HG02763 (cell line): ENCODE data around the gene NOG.

Source experiments
- ATAC-seq: cut with Tn5 transposase; IDR thresholded peaks from one replicate; pipeline ENCODE4 v1.9.1; 2021; ENCODE audit warnings: mild to moderate bottlenecking, moderate library complexity; ENCODE audit not compliant: unreplicated experiment

NOG gene

DNA sequence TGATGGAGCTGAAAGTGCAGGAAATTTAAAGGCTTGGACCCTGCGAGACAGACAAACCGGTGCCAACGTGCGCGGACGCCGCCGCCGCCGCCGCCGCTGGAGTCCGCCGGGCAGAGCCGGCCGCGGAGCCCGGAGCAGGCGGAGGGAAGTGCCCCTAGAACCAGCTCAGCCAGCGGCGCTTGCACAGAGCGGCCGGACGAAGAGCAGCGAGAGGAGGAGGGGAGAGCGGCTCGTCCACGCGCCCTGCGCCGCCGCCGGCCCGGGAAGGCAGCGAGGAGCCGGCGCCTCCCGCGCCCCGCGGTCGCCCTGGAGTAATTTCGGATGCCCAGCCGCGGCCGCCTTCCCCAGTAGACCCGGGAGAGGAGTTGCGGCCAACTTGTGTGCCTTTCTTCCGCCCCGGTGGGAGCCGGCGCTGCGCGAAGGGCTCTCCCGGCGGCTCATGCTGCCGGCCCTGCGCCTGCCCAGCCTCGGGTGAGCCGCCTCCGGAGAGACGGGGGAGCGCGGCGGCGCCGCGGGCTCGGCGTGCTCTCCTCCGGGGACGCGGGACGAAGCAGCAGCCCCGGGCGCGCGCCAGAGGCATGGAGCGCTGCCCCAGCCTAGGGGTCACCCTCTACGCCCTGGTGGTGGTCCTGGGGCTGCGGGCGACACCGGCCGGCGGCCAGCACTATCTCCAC is at the start of gene NOG:
Gene NOG, plus strand, starts transcription at position 54 of the 674 bp plus-strand sequence. Its CDS starts 525 bp downstream, at position 579.
- no peak for ATAC-seq

DNA sequence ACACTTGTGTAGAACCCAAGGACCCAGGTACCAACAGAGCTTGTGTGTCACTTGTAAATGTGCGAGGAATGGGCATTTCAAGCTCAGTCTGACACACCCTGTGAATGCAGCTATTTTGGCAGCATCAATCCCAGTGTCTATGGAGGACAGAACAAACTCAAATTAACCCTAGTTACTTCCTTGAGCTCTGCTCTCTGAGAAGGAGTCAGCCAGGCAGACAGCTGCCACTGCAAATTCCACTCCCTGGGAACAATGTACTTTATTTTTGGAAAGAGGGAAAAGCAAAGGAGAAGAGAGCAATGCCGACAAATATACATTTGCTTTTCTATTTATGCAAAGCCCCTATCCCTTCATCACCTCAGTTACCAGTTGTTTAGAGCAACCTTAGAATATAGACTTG is 48.4 kb upstream of the NOG start:
- ATAC-seq, result no peak

DNA sequence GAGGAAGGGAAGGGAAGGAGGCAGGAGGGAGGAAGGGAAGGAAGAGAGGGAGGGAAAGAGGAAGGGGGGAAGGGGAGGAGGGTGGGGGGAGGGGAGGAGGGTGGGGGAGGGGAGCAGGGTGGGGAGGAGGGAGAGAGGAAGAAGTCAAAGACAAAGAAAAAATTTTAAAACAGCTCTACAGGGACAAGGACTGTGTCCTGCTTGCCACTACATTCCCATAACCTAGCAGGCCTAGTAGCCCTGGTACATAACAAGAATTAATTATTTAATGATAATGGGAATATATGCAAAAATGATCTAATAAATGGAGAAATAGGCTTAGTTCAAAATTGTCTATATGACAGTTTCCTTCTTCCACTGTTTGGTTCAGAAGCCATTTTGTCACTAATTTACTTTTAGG is 47.6 kb upstream of the NOG start:
- ATAC-seq, result no peak

DNA sequence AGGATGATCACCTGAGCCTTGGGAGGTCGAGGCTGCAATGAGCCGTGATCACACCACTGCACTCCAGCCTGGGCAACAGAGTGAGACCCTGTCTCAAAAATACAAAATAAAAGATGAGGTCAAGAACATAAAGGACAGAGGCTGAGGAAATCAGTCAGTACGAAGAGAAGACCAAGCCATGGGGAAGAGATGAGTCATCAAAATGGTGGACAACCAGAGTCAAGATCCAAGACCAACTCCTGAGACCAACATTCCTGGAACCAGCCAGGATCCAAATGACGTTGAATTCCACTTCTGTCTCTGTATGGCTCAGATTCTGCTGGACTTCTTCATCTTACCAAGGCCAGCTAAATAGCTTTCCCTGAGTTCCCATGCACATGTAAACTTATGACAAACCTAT is 44.8 kb upstream of the NOG start:
- ATAC-seq, result no peak

DNA sequence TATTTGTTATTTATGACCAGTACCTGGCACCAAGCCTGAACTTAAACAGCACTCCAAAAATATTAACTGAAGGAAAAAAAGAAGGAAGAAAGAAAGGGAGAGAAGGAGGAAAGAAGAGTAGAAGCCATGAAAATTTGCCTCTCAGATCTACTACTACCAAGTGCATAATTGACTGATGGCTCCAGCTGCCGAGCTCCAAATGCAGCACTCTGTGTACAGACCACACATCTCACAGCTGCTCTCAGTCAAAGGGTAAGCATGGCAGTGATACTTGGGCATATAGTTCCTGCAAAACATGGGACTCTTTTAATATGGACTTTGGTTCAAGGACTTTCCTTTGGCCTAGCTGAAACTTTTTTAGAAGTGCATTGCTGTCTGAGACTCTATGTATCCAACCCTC is 44.0 kb upstream of the NOG start:
- no peak for ATAC-seq

DNA sequence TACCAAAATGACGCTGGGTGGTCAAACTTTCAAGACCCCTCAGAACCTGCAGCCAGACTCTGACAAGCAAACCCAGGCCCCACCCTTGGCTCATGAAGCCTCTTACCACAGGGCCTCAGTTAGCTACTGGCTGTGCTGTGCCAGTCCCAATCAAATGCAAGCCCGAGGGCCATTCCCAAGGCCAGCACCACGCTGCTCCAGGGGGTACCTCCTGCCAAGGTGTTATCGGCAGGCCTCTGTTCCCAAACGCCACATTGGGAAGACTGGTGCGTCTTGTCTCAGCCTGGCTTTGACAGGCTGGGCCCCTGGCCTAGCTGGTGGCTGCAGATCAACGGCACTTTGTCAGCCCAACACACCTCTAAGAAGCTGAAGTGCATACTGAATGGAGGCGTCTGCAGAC is 35.8 kb upstream of the NOG start:
- ATAC-seq, result no peak

DNA sequence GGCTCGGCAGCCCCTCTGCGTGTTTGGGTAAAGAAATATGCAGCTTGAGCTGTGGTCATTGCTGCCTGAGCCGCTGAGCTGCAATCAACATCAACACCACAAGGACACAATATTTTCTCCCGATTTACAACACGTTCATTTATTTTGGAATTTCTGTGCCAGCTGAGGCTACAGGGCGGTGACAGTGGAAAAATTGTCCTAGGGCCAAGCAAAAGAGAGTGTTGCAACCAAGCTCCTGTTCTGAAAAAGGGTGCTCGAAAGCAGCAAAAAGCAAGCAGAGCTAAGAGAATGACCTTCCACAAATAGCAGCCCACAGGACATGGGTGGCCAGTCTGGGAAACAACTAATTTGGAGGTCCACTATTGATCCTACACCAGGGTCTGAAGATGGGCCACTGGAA is 35.4 kb upstream of the NOG start:
- ATAC-seq, result no peak

DNA sequence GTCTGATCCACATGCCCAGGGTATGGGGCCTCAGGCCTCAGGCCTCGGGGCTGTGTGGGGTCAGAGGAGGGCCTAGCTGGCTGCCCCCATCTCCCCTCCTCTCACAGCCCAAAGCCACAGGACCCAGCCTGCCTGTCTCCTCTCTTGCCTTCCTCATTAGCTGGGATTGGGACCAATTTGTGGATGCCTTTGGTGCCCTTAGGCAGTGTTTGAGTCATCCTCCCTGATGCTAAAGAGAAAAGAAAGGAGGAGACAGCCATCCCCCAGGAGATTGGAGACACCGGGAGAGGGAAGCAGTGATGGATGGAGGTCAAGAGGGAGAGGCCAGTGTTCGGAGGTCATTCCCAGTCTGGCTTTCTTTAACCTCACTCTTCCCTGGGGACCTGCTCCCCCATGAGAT is 23.3 kb upstream of the NOG start:
- ATAC-seq, result no peak

DNA sequence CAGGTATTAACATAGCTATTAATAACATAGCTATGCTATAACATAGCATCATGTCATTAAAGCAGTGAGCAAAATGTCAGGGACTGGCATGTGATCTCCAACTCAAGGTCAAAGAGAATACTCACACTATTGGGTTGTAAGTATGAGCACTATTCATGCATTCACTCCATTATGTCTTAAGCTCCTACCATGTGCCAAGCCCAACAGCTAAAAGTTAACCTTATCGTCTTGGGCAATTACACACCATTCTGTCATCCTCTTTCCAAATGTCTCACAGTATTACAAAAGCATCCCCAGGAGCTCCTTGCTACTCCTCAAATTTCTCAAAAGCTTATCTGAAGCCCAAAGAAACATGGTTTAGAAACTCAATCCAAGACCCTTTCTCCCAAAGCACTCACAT is 22.0 kb upstream of the NOG start:
- no peak for ATAC-seq

DNA sequence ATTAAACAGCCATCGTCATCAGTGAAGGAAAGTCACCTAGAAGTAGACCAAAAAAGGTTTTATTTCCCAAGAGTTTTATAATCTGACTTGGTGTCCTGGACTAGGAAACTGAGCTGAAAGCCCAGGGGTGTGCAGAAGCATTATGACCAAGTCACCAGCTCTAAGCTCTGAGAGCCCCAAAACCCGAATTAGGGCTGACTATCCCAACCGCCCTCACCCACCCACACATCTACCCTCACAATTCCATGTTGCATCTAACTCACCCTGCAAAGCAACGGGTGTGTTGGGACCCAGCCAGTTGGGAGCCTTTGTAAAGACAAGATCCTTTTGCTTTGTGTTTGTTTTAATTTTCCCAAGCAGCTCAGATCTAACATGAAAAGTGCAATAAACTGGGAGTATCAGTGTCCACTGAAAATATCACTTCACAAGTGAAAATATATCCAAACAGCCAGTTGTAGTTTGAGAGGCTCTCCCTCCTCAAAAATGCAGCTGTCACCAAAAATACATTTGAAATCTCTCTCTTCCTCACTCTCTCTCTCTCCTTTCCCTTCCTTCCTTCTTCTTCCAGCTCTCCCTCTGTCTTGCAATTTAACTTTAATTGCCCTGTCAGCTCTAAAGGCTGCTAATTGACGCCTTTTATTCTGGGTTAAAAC is 16.2 kb upstream of the NOG start:
- ATAC-seq, result no peak

DNA sequence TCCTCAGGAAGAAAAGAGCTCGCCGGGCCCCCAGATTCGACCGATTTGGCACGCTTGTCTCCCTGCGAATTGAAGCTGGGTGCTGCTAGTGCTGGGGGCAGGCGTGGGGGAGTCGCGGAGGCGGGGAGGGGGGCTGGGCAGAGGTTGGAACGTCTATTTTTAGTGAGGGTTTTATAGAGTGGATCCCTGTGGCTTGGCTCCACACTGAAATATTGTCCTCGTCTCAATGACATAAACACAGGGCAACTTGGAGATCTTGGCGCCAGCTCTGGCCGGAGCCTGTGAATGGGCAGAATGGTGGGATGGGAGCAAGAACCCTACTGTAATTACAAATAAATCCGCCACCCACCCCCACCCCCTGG is 15.7 kb upstream of the NOG start:
- no peak for ATAC-seq

DNA sequence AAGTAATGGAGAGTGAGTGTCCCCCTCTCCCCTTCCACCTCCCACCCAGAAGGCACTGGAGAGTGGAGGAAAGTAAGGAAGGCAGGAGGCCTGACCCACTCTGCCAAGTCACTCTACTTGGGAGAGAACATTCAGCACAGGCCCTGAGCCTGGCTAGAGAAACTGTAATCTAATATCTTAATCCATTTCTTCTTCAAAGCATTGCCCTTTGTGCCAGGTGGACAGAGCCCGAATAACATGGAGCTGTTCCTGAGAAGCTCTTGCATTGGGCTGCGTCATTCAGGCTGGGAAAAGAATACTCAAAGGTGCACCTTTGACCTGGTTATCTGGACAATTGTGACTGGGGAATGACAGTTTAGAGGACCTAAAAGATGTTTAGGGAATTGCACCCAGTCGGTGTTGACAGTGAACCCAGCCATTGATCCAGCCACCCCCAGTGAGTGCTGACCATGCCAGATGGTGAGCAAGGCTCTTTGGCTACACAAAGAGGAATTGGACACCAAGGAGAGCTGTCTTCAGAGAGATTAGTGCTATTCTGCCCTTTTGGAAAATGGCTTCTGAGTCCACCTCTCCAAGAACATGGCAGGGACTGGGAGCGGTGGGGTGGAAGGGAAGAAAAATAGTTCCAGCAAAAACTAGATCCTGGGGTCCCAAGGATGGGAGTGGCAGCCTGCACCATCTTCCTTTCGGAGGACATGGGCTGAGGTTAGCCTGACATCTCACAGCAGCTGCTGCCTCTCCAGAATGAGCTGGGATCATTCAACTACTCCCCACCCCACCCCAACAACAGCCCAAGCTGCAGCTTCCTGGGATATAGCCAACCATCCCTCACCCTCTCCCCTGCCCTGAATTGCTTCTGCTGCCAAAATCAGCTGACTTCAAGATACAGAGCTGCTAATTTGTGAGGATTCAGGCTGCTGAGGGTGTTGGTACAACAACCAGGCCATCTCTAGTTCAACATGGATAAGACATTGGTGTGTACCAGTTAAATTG is 11.6 kb upstream of the NOG start:
- no peak for ATAC-seq

DNA sequence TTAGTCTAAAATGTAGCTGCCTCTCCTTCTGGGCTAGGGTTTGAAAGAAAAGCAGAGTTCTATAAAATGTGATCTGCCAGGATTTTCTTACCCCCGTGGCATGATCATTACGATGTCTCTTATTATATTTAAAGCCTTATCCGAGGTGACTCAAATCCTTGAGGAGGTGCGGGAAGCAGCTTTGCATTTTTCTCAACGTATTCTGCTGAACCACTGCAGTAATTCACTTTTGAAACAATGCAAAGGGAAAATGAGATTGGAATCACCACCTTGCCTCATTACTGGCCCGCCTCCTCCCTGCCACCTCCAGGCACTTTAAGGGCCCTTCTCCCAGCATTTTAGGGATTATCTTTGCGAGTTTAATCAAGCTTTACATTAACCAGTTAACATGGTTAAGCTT is 9.7 kb upstream of the NOG start:
- ATAC-seq, result no peak

DNA sequence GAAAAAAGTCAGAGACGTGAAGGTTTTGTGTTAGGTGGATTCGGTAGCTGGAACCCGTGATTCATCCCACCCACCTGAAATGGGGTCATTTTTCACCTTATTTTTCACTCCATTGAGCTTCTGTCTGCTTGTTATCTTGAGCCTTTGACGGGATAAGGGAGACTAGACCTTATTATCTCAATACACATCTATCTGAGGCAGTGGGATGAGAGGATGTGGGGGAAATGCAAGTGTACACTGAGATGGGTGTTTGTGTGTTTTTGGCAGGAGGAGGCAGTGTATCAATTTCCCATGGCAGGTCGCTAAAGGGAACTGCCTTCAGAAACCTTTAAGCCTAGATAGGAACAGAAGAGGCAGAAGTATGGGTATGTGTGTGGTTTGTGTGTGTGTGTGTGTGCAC is 6.2 kb upstream of the NOG start:
- ATAC-seq, result no peak

DNA sequence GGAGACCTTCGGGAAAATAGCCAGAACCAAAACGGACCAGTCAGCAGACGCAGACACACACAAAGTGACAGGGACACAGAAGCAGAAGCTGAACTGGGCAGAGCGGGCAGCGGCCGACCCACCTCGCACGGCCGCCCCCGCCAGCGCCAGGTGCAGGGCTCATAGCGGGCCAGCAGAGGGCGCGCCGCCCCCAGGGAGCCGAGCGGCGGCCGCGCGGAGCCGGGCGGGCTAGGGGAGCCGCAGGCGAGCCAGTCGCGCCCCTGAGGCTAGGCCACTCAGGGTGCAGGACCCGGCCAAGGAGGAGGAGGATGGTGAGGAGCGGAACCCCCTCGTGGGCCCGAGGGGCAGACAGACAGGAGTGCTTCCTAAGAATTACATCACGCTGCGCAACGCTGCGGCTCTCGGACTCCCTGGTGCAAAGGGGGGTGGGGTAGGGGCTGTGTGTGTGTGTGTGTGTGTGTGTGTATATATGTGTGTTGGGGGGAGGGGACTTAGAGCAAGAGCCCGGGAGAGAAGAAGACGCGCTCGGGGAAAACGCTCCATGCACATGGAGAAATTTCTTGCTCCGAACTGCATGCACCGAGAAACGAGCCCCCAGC is 913 bp upstream of the NOG start:
- ATAC-seq, result peak; percentile 76

DNA sequence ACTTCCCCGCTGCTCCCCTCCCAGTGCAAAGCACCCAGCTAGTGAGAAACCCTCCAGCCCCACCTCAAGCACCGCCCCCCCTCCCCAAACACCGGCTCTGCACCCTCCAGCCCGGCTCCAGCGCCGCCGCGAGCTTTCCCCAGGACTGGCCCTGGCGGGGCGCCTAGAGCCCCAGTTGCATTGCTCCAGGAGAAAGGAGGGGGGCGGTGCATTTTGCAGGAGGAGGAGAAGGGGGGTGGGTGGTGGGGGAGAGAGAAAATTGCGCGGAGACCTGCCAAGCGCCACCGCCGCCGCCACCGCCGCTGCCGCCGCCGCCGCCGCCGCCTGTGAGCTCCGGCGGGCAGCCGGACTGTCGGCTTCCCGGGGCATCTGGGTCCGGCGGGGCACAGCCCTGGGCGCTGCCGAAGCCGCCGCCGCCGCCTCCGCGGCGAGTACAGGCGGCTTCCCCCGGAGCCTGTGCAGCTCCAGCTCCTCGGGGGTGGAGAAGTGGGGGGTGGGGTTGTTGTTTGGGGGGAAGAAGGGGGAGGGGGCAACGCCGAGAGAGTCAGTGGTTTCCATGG is 333 bp upstream of the NOG start:
- ATAC-seq, result no peak

DNA sequence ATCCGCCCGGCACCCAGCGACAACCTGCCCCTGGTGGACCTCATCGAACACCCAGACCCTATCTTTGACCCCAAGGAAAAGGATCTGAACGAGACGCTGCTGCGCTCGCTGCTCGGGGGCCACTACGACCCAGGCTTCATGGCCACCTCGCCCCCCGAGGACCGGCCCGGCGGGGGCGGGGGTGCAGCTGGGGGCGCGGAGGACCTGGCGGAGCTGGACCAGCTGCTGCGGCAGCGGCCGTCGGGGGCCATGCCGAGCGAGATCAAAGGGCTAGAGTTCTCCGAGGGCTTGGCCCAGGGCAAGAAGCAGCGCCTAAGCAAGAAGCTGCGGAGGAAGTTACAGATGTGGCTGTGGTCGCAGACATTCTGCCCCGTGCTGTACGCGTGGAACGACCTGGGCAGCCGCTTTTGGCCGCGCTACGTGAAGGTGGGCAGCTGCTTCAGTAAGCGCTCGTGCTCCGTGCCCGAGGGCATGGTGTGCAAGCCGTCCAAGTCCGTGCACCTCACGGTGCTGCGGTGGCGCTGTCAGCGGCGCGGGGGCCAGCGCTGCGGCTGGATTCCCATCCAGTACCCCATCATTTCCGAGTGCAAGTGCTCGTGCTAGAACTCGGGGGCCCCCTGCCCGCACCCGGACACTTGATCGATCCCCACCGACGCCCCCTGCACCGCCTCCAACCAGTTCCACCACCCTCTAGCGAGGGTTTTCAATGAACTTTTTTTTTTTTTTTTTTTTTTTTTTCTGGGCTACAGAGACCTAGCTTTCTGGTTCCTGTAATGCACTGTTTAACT is 1.0 kb downstream of the NOG start:
- ATAC-seq, result no peak

DNA sequence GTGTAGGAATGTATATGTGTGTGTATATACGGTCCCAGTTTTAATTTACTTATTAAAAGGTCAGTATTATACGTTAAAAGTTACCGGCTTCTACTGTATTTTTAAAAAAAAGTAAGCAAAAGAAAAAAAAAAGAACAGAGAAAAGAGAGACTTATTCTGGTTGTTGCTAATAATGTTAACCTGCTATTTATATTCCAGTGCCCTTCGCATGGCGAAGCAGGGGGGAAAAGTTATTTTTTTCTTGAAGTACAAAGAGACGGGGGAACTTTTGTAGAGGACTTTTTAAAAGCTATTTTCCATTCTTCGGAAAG is 1.6 kb downstream of the NOG start:
- ATAC-seq, result no peak

DNA sequence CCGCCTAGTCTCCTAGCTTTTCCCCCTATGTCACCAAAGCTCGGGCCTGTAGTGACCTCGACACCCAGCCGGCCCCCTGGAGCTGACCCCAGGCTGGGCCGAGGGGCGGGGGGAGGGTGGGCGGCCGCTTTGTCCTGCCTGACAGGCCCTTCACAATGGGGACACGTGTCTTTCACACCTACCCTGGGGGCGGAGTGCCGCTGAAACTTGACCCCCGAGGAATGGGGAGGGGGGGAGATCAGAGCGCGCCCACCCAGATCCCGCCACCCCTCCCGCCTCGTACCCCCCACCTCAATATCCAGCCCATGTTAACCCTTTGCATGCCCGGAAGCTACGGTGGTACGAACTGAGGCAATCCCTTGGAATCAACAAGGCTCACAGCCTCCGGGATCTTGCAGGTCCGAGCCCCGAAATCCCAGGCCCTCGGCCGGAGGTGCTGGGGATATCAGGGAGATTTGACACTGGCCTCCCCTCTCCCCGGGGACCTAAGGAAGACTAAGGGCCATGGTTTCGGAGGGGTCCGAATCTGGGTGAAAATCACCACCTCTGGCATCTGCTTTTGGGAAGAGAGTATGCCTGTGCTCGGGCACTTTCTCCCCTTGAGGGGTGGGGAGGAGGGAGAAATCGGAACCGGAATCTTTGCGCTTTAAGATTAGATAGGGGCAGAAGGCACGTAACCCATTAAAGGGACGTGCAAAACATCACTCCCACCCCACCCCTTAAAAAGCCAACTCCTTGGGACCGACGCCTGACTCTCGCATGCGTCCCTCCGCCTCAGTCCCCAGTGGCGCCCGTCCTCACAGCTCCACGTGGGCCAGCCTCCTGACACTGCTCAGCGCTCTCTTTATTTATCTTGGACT is 2.6 kb downstream of the NOG start:
- no peak for ATAC-seq
